Measurements from ENCODE around the gene RAB40B.

DNA sequence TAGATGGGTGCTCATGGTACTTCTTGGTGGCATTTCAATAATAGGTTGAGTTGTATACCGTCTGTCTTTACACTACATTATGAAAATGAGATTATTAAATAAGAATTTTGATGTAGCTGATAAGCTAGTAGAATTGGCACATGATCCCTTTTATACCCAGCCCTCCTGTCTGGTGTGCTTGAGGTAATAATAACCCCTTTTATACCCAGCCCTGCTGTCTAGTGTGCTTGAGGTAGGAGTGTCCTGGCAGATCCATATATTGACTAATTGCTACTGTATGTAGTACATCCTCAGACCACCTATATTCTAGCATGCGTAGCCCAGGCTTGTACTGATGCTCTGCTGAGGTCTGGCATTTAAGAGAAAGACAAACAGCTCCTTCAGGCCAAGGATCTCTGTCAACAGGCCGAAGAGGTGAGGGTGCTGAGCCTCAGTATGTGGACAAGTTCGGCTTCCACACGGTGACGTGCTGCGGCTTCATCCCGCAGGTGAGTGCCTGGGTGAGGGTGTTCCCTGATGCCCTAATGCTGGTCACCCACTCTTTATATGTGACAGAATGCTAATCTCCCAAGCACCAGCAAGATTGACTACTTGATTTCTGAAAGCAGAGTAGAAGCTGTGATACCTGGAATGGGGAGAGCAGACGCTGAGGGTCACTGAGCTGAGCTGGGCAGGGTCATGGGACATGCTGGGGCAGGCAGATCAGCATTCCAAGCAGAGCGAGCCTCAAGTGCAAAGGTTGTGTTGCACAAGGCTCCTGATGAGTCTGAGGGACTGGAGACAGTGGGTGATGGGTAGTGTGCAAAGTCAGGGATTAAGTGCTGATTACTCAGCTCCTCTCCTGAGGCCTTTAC is 42.6 kb upstream of the RAB40B start:
- TF ChIP-seq POLR2A (IDR thresholded peaks at IDR 0.05) (no peak), POLR2AphosphoS5 (IDR thresholded peaks at IDR 0.05) (no peak), CTCF (IDR thresholded peaks at IDR 0.05) (no peak)

Measured in breast epithelium (tissue), 3 donors.